Ishikawa (cell line): Measurements from ENCODE around the gene PHOSPHO2.

Experiments used
- MAX ChIP-seq: IDR thresholded peaks from 2 replicates; pipeline ENCODE4 v1.6.1; 2012
- RAD21 ChIP-seq: IDR thresholded peaks from 2 replicates; pipeline ENCODE4 v1.6.1; 2012; ENCODE audit warnings: low read depth
- REST ChIP-seq: IDR thresholded peaks from 2 replicates; pipeline ENCODE4 v1.6.1; 2012; ENCODE audit warnings: low read depth, mild to moderate bottlenecking
- USF1 ChIP-seq: IDR thresholded peaks from 2 replicates; pipeline ENCODE4 v1.6.1; 2012

- TF ChIP-seq USF1: no peak
- TF ChIP-seq RAD21: no peak
- no peak for TF ChIP-seq REST
- TF ChIP-seq MAX: no peak
Observed at GRCh38 chr2:169709331-169709730, 15.1 kb downstream of the PHOSPHO2 start.
